Dermis lymphatic vessel endothelial cell (primary cell): ENCODE data around the gene GUCD1. TPM values are rescaled to one million over a fixed set of nuclear protein-coding genes. Genes with fewer than 3 reads are reported as not detected.

Experiments
- total RNA-seq: library from RNA; depleted of rRNA; stranded (reverse); fragments of >200 nt; gene quantifications from 2 replicates; pipeline ENCODE4 v1.2.1, GENCODE V29; 2014

GUCD1 gene
- total RNA-seq, result 176 and 220 TPM in 2 replicates

DNA sequence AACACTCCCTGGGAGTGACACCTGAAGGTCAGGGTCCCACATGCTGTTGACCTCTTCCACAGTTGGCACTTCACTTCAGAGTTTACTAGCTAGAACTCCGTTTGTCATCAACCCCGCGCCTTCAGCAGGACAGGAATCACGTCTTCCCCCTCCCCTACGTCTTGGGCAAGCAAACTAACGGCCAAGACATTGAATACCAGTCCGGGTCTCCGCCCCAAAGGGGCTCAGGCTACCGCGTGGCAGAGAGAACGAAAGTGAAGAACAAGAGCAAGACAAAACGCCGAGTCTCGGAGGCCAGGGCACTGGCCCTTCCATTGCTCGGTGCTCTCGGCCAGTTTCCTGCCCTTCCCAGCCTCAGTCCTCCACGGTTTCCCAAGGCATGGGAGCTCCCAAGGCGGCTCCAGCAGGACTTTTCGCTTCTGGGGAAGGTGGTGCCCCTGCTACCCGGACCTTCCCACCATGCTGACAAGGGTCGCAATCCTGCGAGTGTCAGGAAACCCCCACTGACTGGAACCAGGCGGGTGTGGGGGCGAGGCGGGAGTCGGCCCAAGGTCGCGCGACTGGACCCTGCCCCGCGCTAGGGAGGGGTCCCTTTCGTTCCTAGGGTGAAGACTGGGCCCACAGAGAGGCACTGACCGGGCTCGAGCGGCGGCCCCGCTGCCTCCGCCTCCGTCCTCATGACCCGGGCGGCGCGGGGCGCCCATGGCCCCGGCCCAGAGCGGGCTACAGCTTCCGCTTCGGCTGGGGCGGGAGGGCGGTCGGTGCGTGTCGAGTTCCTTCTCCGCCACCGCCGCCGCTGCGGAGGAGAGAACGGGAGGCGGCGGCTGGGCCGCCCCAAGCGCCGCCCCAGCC lies at the start of gene GUCD1:
GUCD1 (minus strand) TSS at position 826 of the 852 bp plus-strand sequence; CDS start at position 679, 147 bp downstream.

GRCh38 chr22:24602847-24603769 lies 48.2 kb upstream of the GUCD1 start, which contains the start of gene GGT1:
TSS of gene GGT1 (plus strand) at chr22:24603193. CDS start at chr22:24611082, 7,889 bp downstream.

DNA sequence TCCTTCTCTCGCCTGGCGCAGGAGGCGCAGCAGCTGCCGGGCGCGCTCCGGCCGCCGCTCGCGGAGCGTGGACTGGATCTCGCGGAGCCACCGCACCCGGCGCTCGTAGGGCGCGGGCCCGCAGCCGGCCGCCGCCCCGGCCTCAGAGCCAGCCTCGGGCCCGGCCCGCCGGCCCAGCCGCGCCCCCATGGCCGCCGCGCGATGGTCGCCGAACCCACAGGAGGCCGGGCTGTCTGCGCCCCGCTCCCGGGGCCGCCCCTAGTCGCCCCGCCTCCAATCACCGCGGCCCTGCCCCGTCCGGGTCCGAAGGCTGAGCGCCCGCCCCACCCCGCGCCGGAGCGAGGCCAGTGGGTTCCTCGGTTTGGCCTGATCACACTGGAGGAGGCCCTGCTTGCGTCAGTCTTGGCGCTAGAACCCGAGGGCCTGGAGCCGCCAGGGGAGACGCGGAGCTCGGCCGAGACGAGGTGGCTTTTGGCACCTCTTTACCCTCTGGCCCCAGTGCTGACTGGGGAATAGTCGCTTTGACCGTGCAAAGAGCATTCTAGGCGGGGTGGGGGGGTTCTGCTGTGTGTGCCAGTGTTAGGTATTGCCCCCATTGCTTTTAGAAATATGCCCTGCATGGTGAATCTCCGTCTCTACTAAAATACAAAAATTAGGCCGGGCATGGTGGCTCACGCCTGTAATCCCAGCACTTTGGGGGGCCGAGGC lies 38.1 kb upstream of the GUCD1 start, which contains the start of gene LRRC75B:
LRRC75B (minus strand) TSS at position 223 of the 708 bp plus-strand sequence; CDS start at position 189, 34 bp downstream.

DNA sequence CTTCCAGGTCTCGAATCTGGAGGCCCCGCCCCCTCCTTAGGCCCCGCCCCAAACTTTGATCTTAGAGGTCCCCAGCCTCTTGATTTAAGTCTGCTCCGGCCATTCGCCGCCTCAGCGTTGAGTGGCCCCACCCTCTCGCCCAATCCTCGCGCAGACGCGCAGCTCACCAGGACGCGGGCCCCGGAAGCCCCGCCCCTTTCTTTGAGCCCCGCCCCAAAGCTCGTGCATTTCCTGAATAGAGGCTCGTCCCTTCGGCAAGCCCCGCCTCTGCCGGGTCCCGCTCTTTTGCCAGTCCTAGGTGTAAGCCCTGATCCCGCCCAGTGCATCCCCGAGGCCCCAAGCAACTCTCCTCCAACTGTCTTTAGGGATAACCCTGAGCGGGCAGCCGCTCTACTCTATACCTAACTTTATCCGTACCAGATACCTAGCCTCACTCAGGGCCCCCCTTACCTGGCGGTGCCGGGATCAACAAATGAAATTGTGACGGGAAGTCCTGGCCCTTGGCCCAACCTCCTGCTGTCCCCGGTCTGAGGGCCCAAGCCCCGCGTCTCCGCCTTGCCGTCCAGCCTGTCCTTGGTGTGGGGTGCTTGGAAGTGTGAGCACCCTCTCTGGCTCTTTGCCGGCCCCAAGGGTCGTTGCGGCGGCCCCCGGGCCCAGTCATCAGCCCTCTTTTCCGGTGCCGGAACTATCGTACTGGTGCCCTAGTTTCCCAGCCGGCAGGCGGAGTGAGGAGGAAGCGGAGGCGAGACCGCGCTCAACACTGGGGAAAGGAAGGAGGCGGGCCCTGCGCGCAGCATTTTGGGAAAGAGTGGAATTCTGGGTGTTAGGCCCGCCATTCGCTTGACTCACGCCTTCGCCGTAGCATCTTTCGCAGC lies 464 bp upstream of the GUCD1 start, which contains the start of gene SNRPD3:
SNRPD3 (plus strand) TSS at position 835 of the 875 bp plus-strand sequence. CDS start 1,676 bp downstream, outside the sequence.

GRCh38 chr22:24494528-24495364 lies 60.2 kb downstream of the GUCD1 start, which contains the start of gene UPB1:
TSS of gene UPB1 (plus strand) at chr22:24495332. CDS start at chr22:24495404, 72 bp downstream.

Other genes starting within 250 kb of the GUCD1 start
- gene ADORA2A, start 127.5 kb downstream of the GUCD1 start, total RNA-seq, result 1.5 and 2.0 TPM in 2 replicates
- gene UPB1, start 59.8 kb downstream of the GUCD1 start, total RNA-seq, result under 0.01 and 0.09 TPM in 2 replicates
- gene SNRPD3, start 861 bp upstream of the GUCD1 start, total RNA-seq, result 161 and 194 TPM in 2 replicates
- gene LRRC75B, start 37.9 kb upstream of the GUCD1 start, total RNA-seq, result 3.7 and 4.1 TPM in 2 replicates
- gene GGT1, start 48.1 kb upstream of the GUCD1 start, total RNA-seq, result 2.3 and 11.3 TPM in 2 replicates
- gene PIWIL3, start 219.6 kb upstream of the GUCD1 start, total RNA-seq, result under 0.01 TPM in 1 of 2 replicates, not detected in the other